K562 (cell line): Measurements from ENCODE around the gene MRPS5. TPM values are rescaled to one million over a fixed set of nuclear protein-coding genes. Genes with fewer than 3 reads are reported as not detected.
A peak's percentile ranks its signal among the peaks of the same experiment; 100 is the strongest.

Experiments
- ATAC-seq: fragments of 200-7000 bp; cut with Tn5 transposase; 3 replicates; pipeline ENCODE4 v1.9.1; 2020; ENCODE audit warnings: moderate library complexity
- BruUV-seq: library from RNA; stranded (reverse); fragments of 400-500 nt; replicated peaks from 2 replicates; lab custom pipeline; 2021; lab: Mats Ljungman, UMichigan
- CTCF ChIA-PET: fragments of 300-600 bp; formaldehyde crosslinking; extraction: SDS; loops from one replicate; lab custom pipeline; 2021; ENCODE audit warnings: low intra/inter-chr PET ratio; lab: Yijun Ruan, JAX
- POLR2A ChIA-PET: fragments of 300-600, 350-650 bp; sonication (Branson Sonifier 250); formaldehyde crosslinking; extraction: SDS; loops from one replicate; lab custom pipeline; 2021; ENCODE audit warnings: antibody characterized with exemption, inconsistent platforms; lab: Yijun Ruan, JAX
- DNase-seq, 4 experiments: peaks; one replicate each; pipeline versions ENCODE4 v3.0.0 to v3.0.0-alpha.2; 2011 to 2018; ENCODE audit warnings: low spot score in 3 of 4, mixed read lengths in 3 of 4; ENCODE audit errors: extremely low read depth in 1 of 4
- FAIRE-seq: peaks from 2 replicates; lab custom pipeline; 2011; peaks lifted over from hg19 to GRCh38; lab: Jason Lieb, UNC
- H2AFZ ChIP-seq: 2 replicates; pipeline ENCODE4 v1.6.0; 2011; ENCODE audit warnings: low read depth, low read length, control low read depth, inconsistent platforms
- H3K27ac ChIP-seq: fragments of 200-600 bp; 3 replicates; pipeline ENCODE4 v1.8.0; 2011; ENCODE audit warnings: low read depth, mild to moderate bottlenecking, control low read depth, inconsistent platforms, low read length, moderate library complexity, mixed read lengths; ENCODE audit errors: extremely low read depth
- H3K27me3 ChIP-seq, 2 experiments: fragments of 300-600 bp in 1 of 2; 2 replicates in 1 of 2; 3 replicates in 1 of 2; pipeline versions ENCODE4 v1.6.0 to v1.8.0; 2011; ENCODE audit warnings: inconsistent platforms in 2 of 2, low read length in 2 of 2, mild to moderate bottlenecking in 1 of 2, mixed read lengths in 1 of 2, moderate library complexity in 1 of 2; ENCODE audit not compliant: control insufficient read depth in 2 of 2, insufficient read depth in 2 of 2
- H3K36me3 ChIP-seq: fragments of 300-600 bp; 3 replicates; pipeline ENCODE4 v1.8.0; 2011; ENCODE audit warnings: mild to moderate bottlenecking, low read length, inconsistent platforms; ENCODE audit not compliant: control insufficient read depth, insufficient read depth
- H3K4me1 ChIP-seq, 2 experiments: fragments of 200-600 bp in 1 of 2; replicated peaks in 1 of 2; 2 replicates in 1 of 2; 3 replicates in 1 of 2; pipeline versions ENCODE4 v1.5.1 to v1.8.0; 2011; ENCODE audit warnings: inconsistent platforms in 2 of 2, low read length in 2 of 2, mild to moderate bottlenecking in 1 of 2, mixed read lengths in 1 of 2, moderate library complexity in 1 of 2; ENCODE audit not compliant: control insufficient read depth in 2 of 2, insufficient read depth in 2 of 2
- H3K4me2 ChIP-seq: 2 replicates; pipeline ENCODE4 v1.6.1; 2011; ENCODE audit warnings: low read length, control low read depth, inconsistent platforms, mixed read lengths; ENCODE audit not compliant: insufficient read depth
- H3K4me3 ChIP-seq: fragments of 200-600 bp; sonication (generic), shearing (Covaris generic); 2 replicates; pipeline ENCODE4 v1.5.1; 2016; ENCODE audit warnings: control low read depth, inconsistent platforms
- H3K79me2 ChIP-seq: fragments of 200-600 bp; 3 replicates; pipeline ENCODE4 v1.8.0; 2011; ENCODE audit warnings: low read length, inconsistent platforms; ENCODE audit not compliant: control insufficient read depth, insufficient read depth
- H3K9ac ChIP-seq, 2 experiments: 2 replicates each; pipeline versions ENCODE4 v1.6.0 to v1.6.1; 2011; ENCODE audit warnings: low read depth in 2 of 2, low read length in 2 of 2, control low read depth in 1 of 2, inconsistent platforms in 1 of 2, mild to moderate bottlenecking in 1 of 2, mixed read lengths in 1 of 2; ENCODE audit not compliant: insufficient read depth in 1 of 2
- H3K9me1 ChIP-seq: one replicate; pipeline ENCODE4 v1.6.0; 2011; ENCODE audit warnings: inconsistent platforms, mild to moderate bottlenecking, low read length, moderate library complexity; ENCODE audit not compliant: control insufficient read depth, insufficient read depth
- H3K9me3 ChIP-seq: replicated peaks from 2 replicates; pipeline ENCODE4 v1.5.1; 2011; ENCODE audit warnings: low read depth, low read length, inconsistent platforms; ENCODE audit not compliant: control insufficient read depth, insufficient read depth
- H4K20me1 ChIP-seq: replicated peaks from 2 replicates; pipeline ENCODE4 v1.6.1; 2011; ENCODE audit warnings: low read length, inconsistent platforms, mixed read lengths; ENCODE audit not compliant: control insufficient read depth, insufficient read depth
- AFF1 ChIP-seq, 2 experiments: fragments of 450-650 bp; IDR thresholded peaks; 2 replicates each; pipeline ENCODE4 v1.6.1; 2018; ENCODE audit warnings: mild to moderate bottlenecking in 2 of 2, low read depth in 1 of 2; ENCODE audit not compliant: partially characterized antibody in 2 of 2
- ETS1 ChIP-seq: conservative IDR thresholded peaks from 2 replicates; pipeline ENCODE4 v1.6.1; 2011; ENCODE audit warnings: low read depth, mild to moderate bottlenecking, low read length; ENCODE audit not compliant: control insufficient read depth
- FOXP1 ChIP-seq: sonication (generic); formaldehyde crosslinking; IDR thresholded peaks from 2 replicates; pipeline ENCODE4 v1.8.0; 2022; ENCODE audit warnings: mild to moderate bottlenecking, missing genetic modification reagents
- GABPA ChIP-seq: fragments of 200-800 bp; sonication (Bioruptor generic); conservative IDR thresholded peaks from 2 replicates; pipeline ENCODE4 v1.6.1; 2016; ENCODE audit warnings: low read depth, missing genetic modification characterization, missing compliant biosample characterization
- NUFIP1 ChIP-seq: fragments of 450-650 bp; IDR thresholded peaks from 2 replicates; pipeline ENCODE4 v1.6.1; 2018; ENCODE audit not compliant: partially characterized antibody
- POLR2A ChIP-seq: fragments of 450-650 bp; conservative IDR thresholded peaks from 2 replicates; pipeline ENCODE4 v1.6.1; 2016
- POLR2H ChIP-seq: IDR thresholded peaks from 2 replicates; pipeline ENCODE4 v1.6.1; 2016; ENCODE audit warnings: missing genetic modification characterization, low read depth, mild to moderate bottlenecking, control low read depth, missing compliant biosample characterization, moderate library complexity
- SIX5 ChIP-seq, 2 experiments: IDR thresholded peaks; 2 replicates each; pipeline ENCODE4 v1.6.1; 2011; ENCODE audit warnings: low read length in 2 of 2, borderline replicate concordance in 1 of 2, low read depth in 1 of 2, mild to moderate bottlenecking in 1 of 2, moderate library complexity in 1 of 2; ENCODE audit not compliant: insufficient read depth in 1 of 2
- SUPT5H ChIP-seq: fragments of 450-650 bp; IDR thresholded peaks from 2 replicates; pipeline ENCODE4 v1.6.1; 2016
- TAF7 ChIP-seq: fragments of 450-650 bp; IDR thresholded peaks from 2 replicates; pipeline ENCODE4 v1.6.1; 2016; ENCODE audit warnings: missing genetic modification characterization, missing compliant biosample characterization
- TCF3 ChIP-seq: sonication (generic); formaldehyde crosslinking; IDR thresholded peaks from 2 replicates; pipeline ENCODE4 v1.4.0; 2020; ENCODE audit warnings: mild to moderate bottlenecking, missing genetic modification reagents
- WGBS: fragments of 100-300 bp; shearing (Covaris generic); methylation state at CpG from one replicate; pipeline ENCODE4 v1.1.6; 2016; ENCODE audit warnings: low coverage, mixed read lengths; ENCODE audit not compliant: insufficient coverage; ENCODE audit errors: missing lambda C conversion rate; 5-methylcytosine and 5-hydroxymethylcytosine counted together
- in situ Hi-C: fragments of 300-500 bp; cut with MboI; formaldehyde crosslinking; loops from 4 replicates; pipeline ENCODE4 v1.15.0; 2018; ENCODE audit warnings: inconsistent platforms, mixed read lengths
- intact Hi-C: fragments of 100-400 bp; cut with micrococcal nuclease; formaldehyde crosslinking; loops from 2 replicates; pipeline ENCODE4 v1.14.2; 2022
- polyA plus RNA-seq, 8 experiments: library from polyadenylated mRNA; depleted of rRNA in 4 of 8; stranded (reverse) in 5 of 8; unstranded in 3 of 8; fragments of >200 nt; fragmentation: Nextera tagmentation in 2 of 8; fragmentation: Illumina TruSeq in 1 of 8; extraction: Ambion mirVana in 2 of 8; extraction: Trizol in 1 of 8; gene quantifications; 2 replicates each; pipeline versions ENCODE4 v1.2.1 to v1.2.3, GENCODE V29; 2011 to 2014; ENCODE audit warnings: inconsistent platforms in 1 of 8, missing spikeins in 1 of 8
- total RNA-seq, 7 experiments: library from RNA; depleted of rRNA in 6 of 7; stranded (reverse); fragments of >200 nt in 6 of 7; fragmentation: Illumina TruSeq in 2 of 7; extraction: Trizol in 2 of 7; gene quantifications; 2 replicates each; pipeline versions ENCODE4 v1.2.1 to v1.2.3, GENCODE V29; 2011 to 2021; ENCODE audit warnings: low replicate concordance in 1 of 7
- TF ChIP-seq, protein P1 (sequence below): fragments of 450-650 bp; IDR thresholded peaks from 2 replicates; pipeline ENCODE4 v1.6.1; 2016; ENCODE audit warnings: antibody characterized with exemption
- TF ChIP-seq, protein P2 (sequence below): fragments of 450-650 bp; formaldehyde crosslinking; conservative IDR thresholded peaks from 2 replicates; pipeline ENCODE4 v1.4.0; 2022; ENCODE audit warnings: mild to moderate bottlenecking, missing genetic modification characterization

The MRPS5 gene
- total and polyA plus RNA-seq, 9 of the 15 experiments (the other 6 are each of a cell fraction or from before 2014, with no cell fraction given): 85.0 to 162 (median 118) TPM

DNA sequence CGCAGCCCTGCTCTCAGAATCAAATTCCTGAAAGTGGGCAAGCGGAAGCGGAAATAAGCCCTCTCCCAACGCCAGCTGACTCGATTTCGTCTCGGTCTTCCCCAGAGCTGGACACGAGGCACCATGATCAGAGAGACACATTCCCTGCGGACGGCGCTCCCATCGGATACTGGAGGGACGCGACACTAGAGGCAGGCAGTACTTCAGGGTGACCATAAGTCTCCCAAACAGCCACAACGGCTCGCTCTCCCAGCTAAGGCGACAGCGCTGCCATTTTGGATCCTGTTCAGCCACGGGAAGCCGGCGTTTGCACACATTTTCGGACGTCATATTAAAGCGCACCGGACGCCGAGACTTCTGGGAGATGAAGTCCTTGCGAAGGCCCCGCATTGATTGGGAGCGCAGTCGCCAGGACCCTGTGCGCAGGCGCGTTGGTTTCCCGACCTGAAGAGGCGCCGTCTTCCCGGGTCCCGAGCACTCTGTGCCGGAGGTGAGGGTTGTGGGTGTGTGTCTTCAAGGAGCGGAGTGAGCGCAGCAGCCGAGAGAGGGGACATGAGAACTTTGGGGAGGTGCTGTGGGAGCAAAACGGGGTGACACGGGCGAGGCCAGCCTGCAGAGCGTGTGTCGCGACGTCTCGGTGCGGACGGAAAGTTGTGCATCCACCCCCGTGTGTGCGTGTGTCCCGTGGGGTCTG lies 43.9 kb upstream of the MRPS5 start, which contains the start of gene ZNF2:
Gene ZNF2 (plus strand): TSS at position 439 of the 694 bp plus-strand sequence. CDS start 10,418 bp downstream, outside the sequence.
- peak; percentile 98 for ATAC-seq
- TF ChIP-seq GABPA (tag) (peak; percentile 95), FOXP1 (CRISPR knock-in tag) (no peak; the same call in 1 of the 2 replicates), AFF1 (IDR thresholded peaks at IDR 0.05; ENCODE audit: low read depth in 1 of 2, partially characterized antibody in 2 of 2) (peak in 1 of 2 experiments; percentile 86), SIX5 (IDR thresholded peaks at IDR 0.05; ENCODE audit: borderline replicate concordance in 1 of 2, insufficient read depth in 1 of 2, low read depth in 1 of 2, low read length in 2 of 2) (peak; percentile 87 to 90), ETS1 (peak; percentile 88), NUFIP1 (no peak), POLR2H (tag) (peak; percentile 82), TCF3 (CRISPR knock-in tag) (peak; percentile 17; the same call in 1 of the 2 replicates), SUPT5H (peak; percentile 95), POLR2A (peak; percentile 97), TAF7 (peak; percentile 98)
- TF ChIP-seq, protein P1, sequence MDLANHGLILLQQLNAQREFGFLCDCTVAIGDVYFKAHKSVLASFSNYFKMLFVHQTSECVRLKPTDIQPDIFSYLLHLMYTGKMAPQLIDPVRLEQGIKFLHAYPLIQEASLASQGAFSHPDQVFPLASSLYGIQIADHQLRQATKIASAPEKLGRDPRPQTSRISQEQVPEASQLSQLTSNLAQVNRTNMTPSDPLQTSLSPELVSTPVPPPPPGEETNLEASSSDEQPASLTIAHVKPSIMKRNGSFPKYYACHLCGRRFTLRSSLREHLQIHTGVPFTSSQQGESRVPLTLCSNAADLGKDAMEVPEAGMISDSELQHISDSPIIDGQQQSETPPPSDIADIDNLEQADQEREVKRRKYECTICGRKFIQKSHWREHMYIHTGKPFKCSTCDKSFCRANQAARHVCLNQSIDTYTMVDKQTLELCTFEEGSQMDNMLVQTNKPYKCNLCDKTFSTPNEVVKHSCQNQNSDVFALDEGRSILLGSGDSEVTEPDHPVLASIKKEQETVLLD: peak; percentile 91
- TF ChIP-seq, protein P2, sequence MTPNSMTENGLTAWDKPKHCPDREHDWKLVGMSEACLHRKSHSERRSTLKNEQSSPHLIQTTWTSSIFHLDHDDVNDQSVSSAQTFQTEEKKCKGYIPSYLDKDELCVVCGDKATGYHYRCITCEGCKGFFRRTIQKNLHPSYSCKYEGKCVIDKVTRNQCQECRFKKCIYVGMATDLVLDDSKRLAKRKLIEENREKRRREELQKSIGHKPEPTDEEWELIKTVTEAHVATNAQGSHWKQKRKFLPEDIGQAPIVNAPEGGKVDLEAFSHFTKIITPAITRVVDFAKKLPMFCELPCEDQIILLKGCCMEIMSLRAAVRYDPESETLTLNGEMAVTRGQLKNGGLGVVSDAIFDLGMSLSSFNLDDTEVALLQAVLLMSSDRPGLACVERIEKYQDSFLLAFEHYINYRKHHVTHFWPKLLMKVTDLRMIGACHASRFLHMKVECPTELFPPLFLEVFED (CRISPR knock-in tag): 0 out of 2 replicates have a peak, but pooled peaks have one; percentile 24

More for the DNA sequence above, 43.9 kb upstream of the MRPS5 start, which contains the start of gene ZNF2:
- H3K27me3 ChIP-seq: no peaks in the 10 kb centered on the region
- DNase-seq (peak; percentile 96 to 98 (median 96)), FAIRE-seq (peak; percentile 97)
- WGBS: 1% methylated on average over 50 of the region's 56 CpGs
- peaks cover 25% of the 10 kb centered on the region for H3K79me2 ChIP-seq
- CTCF ChIA-PET: no interaction called here
- peak within 1 kb of the TSS; percentile 96 for H2AFZ ChIP-seq
- intact Hi-C loops: loop anchor here (5.0 kb wide), 1 partner anchor 43 kb away; the partner anchor contains the start of gene MRPS5
- no peaks in the 10 kb centered on the region for H4K20me1 ChIP-seq
- no peaks in the 10 kb centered on the region for H3K9me1 ChIP-seq
- peak within 1 kb of the TSS; percentile 92 for H3K27ac ChIP-seq
- H3K4me3 ChIP-seq: peak within 1 kb of the TSS; percentile 73
- peak within 1 kb of the TSS; percentile 99 for H3K4me2 ChIP-seq
- H3K4me1 ChIP-seq: peaks cover 3 to 5% of the 10 kb centered on the region in 2 experiments; a peak in 3 of 5 replicates
- BruUV-seq: no TSS peak
- peak within 1 kb of the TSS; percentile 89 to 93 for H3K9ac ChIP-seq
- POLR2A ChIA-PET: interaction anchor here (0.6 to 1.3 kb wide), 2 partner anchors 12 to 21 kb away, joined by 3 read pairs; no protein-coding TSS in a partner anchor
- H3K9me3 ChIP-seq: no peaks in the 10 kb centered on the region
- no peaks in the 10 kb centered on the region for H3K36me3 ChIP-seq
- in situ Hi-C loops: no loop called here
